ENCODE data around the gene CABP4. TPM values are rescaled to one million over a fixed set of nuclear protein-coding genes. Genes with fewer than 3 reads are reported as not detected.

Gene CABP4
- total RNA-seq, 1 experiment from 2014 or later = not detected

- H3K27me3 ChIP-seq (ENCODE audit: control insufficient read depth, insufficient read depth, low read length) = peaks cover 9% of the 10 kb centered on the region; the same call in 1 of the 2 replicates
- DNase-seq = no peak
- H3K4me3 ChIP-seq (ENCODE audit: insufficient read depth, low read depth, low read length) = no peak overlapping the region
- peaks cover 2% of the 10 kb centered on the region; the same call in 1 of the 2 replicates for H3K36me3 ChIP-seq (replicated peaks; ENCODE audit: control insufficient read depth, insufficient read depth, low read length)
Observed at GRCh38 chr11:67506426-67507051, 51.4 kb downstream of the CABP4 start.

DNA sequence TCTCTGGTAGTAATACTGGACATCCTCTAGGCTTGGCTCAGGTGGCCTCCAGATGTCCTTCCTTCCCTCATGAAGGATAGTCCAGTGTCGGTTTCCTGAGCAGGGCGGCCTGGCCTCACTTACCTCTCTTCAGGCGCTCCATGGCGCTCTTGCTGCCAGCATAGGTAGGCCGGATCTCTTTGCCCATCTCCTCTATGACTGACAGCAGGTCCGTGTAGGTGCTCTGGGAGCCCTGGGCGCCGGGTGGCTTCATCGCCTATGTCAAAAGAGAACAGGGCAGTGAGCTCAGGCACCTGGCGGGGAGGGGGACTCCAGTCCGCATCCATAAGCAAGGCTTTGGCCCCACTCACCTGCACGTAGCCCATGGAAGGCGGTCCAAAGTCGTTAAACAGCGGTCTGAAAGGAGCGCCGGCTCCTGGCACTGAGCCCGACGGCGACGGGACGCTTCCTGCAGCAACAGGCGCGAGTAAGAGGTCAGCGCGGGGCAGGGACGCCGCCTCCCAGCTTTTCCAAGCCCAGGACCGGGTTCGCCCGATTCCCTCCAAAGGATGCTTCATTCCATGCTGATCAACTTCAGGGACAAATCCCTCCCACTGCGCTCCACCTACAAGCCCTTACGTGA, 52.2 kb downstream of the CABP4 start:
- peaks cover 9% of the 10 kb centered on the region; the same call in 1 of the 2 replicates for H3K27me3 ChIP-seq (ENCODE audit: control insufficient read depth, insufficient read depth, low read length)
- H3K36me3 ChIP-seq (replicated peaks; ENCODE audit: control insufficient read depth, insufficient read depth, low read length) = no peaks in the 10 kb centered on the region
- DNase-seq = peak; percentile 87
- H3K4me3 ChIP-seq (ENCODE audit: insufficient read depth, low read depth, low read length) = peak overlapping the region; percentile 73

DNA sequence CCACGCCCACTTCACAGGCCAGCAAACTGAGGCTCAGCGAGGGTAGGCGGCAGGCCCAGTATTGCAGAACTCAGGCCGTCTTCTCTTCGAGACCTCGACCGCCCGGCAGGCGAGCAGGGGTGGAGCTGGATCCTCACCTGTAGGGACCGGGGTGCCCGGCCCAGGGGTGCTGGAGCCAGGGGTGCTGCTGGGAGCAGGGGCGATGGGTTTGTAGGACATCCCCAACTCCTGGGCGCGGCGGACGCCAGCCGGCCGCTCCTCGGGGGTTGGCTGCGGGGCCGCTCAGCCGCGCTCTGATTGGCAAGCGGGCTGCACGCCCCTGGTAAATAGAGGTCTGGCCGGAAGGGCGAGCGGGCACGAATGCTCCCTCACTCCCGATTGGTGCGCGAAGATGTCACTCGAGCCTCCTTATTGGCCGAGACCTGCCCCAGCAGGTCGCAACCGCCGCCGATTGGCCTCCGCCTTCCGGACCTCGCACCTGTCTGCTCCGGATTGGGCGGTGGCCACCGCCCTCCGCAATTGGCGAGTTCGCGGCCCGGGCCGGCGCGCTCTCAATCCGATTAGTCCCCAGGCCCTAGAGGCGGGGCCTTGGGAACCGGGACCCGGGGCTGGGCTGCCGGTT, 52.8 kb downstream of the CABP4 start, which contains the start of gene CDK2AP2:
Gene CDK2AP2 (minus strand): TSS at position 299 of the 622 bp plus-strand sequence. CDS start 80 bp downstream, at position 219.
- Histone ChIP-seq H3K27me3 (ENCODE audit: control insufficient read depth, insufficient read depth, low read length) (peaks cover 9% of the 10 kb centered on the region; the same call in 1 of the 2 replicates), H3K4me3 (ENCODE audit: insufficient read depth, low read depth, low read length) (peak within 1 kb of the TSS; percentile 93), H3K36me3 (replicated peaks; ENCODE audit: control insufficient read depth, insufficient read depth, low read length) (no peaks in the 10 kb centered on the region)
- DNase-seq = peak; percentile 100

GRCh38 chr11:67508486-67509121, 53.5 kb downstream of the CABP4 start:
- H3K27me3 ChIP-seq (ENCODE audit: control insufficient read depth, insufficient read depth, low read length) = peaks cover 6% of the 10 kb centered on the region; the same call in 1 of the 2 replicates
- DNase-seq = peak; percentile 99
- H3K36me3 ChIP-seq (replicated peaks; ENCODE audit: control insufficient read depth, insufficient read depth, low read length) = no peaks in the 10 kb centered on the region
- peak overlapping the region; percentile 93 for H3K4me3 ChIP-seq (ENCODE audit: insufficient read depth, low read depth, low read length)

- DNase-seq = no peak
- Histone ChIP-seq H3K36me3 (replicated peaks; ENCODE audit: control insufficient read depth, insufficient read depth, low read length) (no peaks in the 10 kb centered on the region), H3K4me3 (ENCODE audit: insufficient read depth, low read depth, low read length) (no peak overlapping the region), H3K27me3 (ENCODE audit: control insufficient read depth, insufficient read depth, low read length) (peaks cover 3% of the 10 kb centered on the region; the same call in 1 of the 2 replicates)
Observed at GRCh38 chr11:67510023-67510345, 54.8 kb downstream of the CABP4 start.

Other genes starting within 250 kb of the CABP4 start
- 73.8 and 82.1 TPM in 2 replicates for gene GRK2, start 188.9 kb upstream of the CABP4 start, total RNA-seq (2014; rRNA removed; shearing (Covaris generic))
- 29.1 and 32.2 TPM in 2 replicates for gene ANKRD13D, start 166.1 kb upstream of the CABP4 start, total RNA-seq (2014; rRNA removed; shearing (Covaris generic))
- 23.6 and 30.2 TPM in 2 replicates for gene SSH3, start 151.8 kb upstream of the CABP4 start, total RNA-seq (2014; rRNA removed; shearing (Covaris generic))
- 49.8 and 53.9 TPM in 2 replicates for gene POLD4, start 101.8 kb upstream of the CABP4 start, total RNA-seq (2014; rRNA removed; shearing (Covaris generic))
- 3.7 and 4.4 TPM in 2 replicates for gene CLCF1, start 81.8 kb upstream of the CABP4 start, total RNA-seq (2014; rRNA removed; shearing (Covaris generic))
- 20.2 and 27.0 TPM in 2 replicates for gene RAD9A, start 63.4 kb upstream of the CABP4 start, total RNA-seq (2014; rRNA removed; shearing (Covaris generic))
- 246 and 314 TPM in 2 replicates for gene PPP1CA, start 53.5 kb upstream of the CABP4 start, total RNA-seq (2014; rRNA removed; shearing (Covaris generic))
- gene TBC1D10C, start 51.3 kb upstream of the CABP4 start, total RNA-seq (2014; rRNA removed; shearing (Covaris generic)) = 0.44 and 0.52 TPM in 2 replicates
- gene CARNS1, start 39.7 kb upstream of the CABP4 start, total RNA-seq (2014; rRNA removed; shearing (Covaris generic)) = 0.07 and 0.17 TPM in 2 replicates
- 88.9 and 90.2 TPM in 2 replicates for gene RPS6KB2, start 26.9 kb upstream of the CABP4 start, total RNA-seq (2014; rRNA removed; shearing (Covaris generic))
- gene PTPRCAP, start 17.7 kb upstream of the CABP4 start, total RNA-seq (2014; rRNA removed; shearing (Covaris generic)) = 0.74 and 2.6 TPM in 2 replicates
- 116 and 134 TPM in 2 replicates for gene CORO1B, start 11.9 kb upstream of the CABP4 start, total RNA-seq (2014; rRNA removed; shearing (Covaris generic))
- not detected in 2 replicates for gene GPR152, start 2.6 kb upstream of the CABP4 start, total RNA-seq (2014; rRNA removed; shearing (Covaris generic))
- 34.9 and 51.7 TPM in 2 replicates for gene TMEM134, start 13.9 kb downstream of the CABP4 start, total RNA-seq (2014; rRNA removed; shearing (Covaris generic))
- 40.8 and 51.2 TPM in 2 replicates for gene AIP, start 27.7 kb downstream of the CABP4 start, total RNA-seq (2014; rRNA removed; shearing (Covaris generic))
- gene PITPNM1, start 50.0 kb downstream of the CABP4 start, total RNA-seq (2014; rRNA removed; shearing (Covaris generic)) = 36.9 and 37.5 TPM in 2 replicates
- gene CDK2AP2, start 52.8 kb downstream of the CABP4 start, total RNA-seq (2014; rRNA removed; shearing (Covaris generic)) = 28.6 and 38.1 TPM in 2 replicates
- gene CABP2, start 68.1 kb downstream of the CABP4 start, total RNA-seq (2014; rRNA removed; shearing (Covaris generic)) = not detected in 2 replicates
- gene GSTP1, start 128.5 kb downstream of the CABP4 start, total RNA-seq (2014; rRNA removed; shearing (Covaris generic)) = 2,691 and 2,979 TPM in 2 replicates
- gene NDUFV1, start 151.6 kb downstream of the CABP4 start, total RNA-seq (2014; rRNA removed; shearing (Covaris generic)) = 302 and 350 TPM in 2 replicates
- gene NUDT8, start 174.6 kb downstream of the CABP4 start, total RNA-seq (2014; rRNA removed; shearing (Covaris generic)) = 8.1 and 8.7 TPM in 2 replicates
- 0.07 TPM in 1 of 2 replicates, not detected in the other for gene TBX10, start 184.4 kb downstream of the CABP4 start, total RNA-seq (2014; rRNA removed; shearing (Covaris generic))
- not detected in 2 replicates for gene ACY3, start 195.4 kb downstream of the CABP4 start, total RNA-seq (2014; rRNA removed; shearing (Covaris generic))
- not detected in 2 replicates for gene ALDH3B2, start 219.3 kb downstream of the CABP4 start, total RNA-seq (2014; rRNA removed; shearing (Covaris generic))

All from H7 (cell line).